Measurements from ENCODE around the gene CCDC136.

The CCDC136 gene

DNA sequence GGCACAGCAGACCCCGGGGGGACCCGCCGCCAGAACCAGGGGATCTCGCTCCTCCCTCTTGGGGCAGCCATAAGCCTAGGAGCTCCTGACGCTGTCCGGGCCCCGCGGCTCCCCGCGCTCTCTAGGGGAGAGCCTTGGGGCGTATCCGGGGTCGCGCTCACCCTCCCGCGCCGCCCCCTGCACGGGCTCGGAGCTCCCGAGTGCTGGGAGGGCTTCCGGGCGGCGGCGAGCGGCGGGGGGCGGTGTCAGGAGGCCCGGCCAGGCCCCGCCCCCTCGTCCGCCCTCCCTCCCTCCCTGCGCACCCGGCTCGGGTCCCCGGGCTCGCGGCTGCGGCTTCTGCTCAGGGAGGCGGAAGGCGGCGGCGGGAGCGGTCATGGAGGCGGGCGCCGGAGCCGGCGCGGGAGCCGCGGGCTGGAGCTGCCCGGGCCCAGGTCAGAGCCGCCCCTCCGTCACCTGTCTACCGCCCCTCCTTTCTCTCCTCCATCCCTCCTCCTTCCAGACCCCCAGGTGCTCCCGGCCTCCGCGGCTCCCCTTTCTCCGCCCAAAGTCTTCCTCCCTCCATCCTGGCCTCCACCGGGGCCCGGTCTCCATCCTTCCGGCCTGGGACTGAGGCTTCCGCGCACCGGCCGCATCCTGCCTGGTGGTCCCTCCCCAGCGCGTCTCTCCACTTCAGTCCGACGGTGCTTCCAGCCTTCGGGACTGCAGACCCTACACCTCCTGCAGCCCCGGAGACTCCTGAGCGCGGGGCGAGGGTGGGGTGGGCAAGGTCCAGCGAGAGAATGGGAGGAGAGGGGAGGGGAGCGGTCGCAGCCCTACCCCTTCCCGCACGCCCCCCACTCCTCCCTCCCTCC, at the start of gene CCDC136:
TSS of gene CCDC136 (plus strand) at position 848 of the 851 bp plus-strand sequence. CDS start 444 bp downstream, outside the sequence.
- TF ChIP-seq, protein P1, sequence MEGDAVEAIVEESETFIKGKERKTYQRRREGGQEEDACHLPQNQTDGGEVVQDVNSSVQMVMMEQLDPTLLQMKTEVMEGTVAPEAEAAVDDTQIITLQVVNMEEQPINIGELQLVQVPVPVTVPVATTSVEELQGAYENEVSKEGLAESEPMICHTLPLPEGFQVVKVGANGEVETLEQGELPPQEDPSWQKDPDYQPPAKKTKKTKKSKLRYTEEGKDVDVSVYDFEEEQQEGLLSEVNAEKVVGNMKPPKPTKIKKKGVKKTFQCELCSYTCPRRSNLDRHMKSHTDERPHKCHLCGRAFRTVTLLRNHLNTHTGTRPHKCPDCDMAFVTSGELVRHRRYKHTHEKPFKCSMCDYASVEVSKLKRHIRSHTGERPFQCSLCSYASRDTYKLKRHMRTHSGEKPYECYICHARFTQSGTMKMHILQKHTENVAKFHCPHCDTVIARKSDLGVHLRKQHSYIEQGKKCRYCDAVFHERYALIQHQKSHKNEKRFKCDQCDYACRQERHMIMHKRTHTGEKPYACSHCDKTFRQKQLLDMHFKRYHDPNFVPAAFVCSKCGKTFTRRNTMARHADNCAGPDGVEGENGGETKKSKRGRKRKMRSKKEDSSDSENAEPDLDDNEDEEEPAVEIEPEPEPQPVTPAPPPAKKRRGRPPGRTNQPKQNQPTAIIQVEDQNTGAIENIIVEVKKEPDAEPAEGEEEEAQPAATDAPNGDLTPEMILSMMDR (IDR thresholded peaks at IDR 0.05; ENCODE audit: low read depth, low read length) = no peak
- in situ Hi-C loops (cut with HindIII; ENCODE audit: low sequenced_read_pairs) = no loop called here
- H3K4me3 ChIP-seq (ENCODE audit: low read depth, low read length) = peak within 1 kb of the TSS; percentile 77
- DNase-seq (ENCODE audit: low read depth, low spot score) = peak; percentile 35

DNA sequence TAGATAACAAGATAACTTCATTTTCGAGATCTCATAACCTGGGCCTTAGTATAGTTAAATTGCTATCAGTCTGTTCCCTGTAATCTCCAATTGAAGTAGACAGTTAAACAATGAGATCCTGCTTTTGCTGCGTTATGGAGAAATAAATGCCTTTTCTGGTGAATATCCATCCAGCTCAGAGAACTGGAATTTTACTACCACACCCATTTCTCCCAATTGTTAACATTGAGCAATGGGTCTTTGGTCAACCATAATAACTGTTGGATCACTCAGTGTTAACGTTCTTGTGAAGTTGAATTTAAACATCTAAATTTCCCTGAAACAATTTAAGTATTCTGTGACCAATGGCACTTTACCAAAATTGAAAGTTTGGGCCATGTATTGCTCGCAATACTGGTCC, 49.6 kb upstream of the CCDC136 start:
- peak; percentile 66 for DNase-seq (ENCODE audit: low read depth, low spot score)
- in situ Hi-C loops (cut with HindIII; ENCODE audit: low sequenced_read_pairs) = no loop called here

DNA sequence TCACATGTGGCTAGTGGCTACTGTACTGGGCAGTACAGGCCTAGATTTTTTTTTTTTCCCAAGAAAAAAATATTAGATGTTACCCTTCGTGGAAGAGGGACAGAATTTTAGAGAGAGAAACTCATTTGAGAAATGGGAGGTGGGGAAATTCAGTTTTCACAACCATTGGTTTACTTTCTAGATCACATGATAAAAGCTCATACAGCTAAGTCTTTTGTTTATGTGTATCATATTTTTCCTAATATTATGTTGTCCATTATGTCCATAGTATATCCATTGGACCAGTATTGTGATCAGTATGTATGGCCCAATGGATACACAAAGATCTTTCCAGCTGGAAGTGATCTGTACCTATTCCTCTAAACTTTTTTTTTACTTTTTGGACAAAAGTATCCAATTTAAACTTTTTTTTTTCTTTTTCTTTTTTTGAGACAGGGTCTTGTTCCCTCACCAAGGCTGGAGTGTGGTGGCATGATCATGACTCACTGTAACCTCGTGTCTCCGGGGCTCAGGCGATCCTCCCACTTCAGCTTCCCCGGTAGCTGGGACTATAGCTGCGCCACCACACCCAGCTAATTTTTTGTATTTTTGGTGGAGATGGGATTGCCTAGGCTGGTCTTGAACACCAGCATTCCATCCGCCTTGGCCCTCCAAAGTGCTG, 48.5 kb upstream of the CCDC136 start:
- H3K4me3 ChIP-seq (ENCODE audit: low read depth, low read length) = no peak overlapping the region
- DNase-seq (ENCODE audit: low read depth, low spot score) = no peak
- TF ChIP-seq, protein P1 (IDR thresholded peaks at IDR 0.05; ENCODE audit: low read depth, low read length) = no peak
- in situ Hi-C loops (cut with HindIII; ENCODE audit: low sequenced_read_pairs) = no loop called here

More for the DNA sequence above, 49.6 kb upstream of the CCDC136 start:
- H3K4me3 ChIP-seq (ENCODE audit: low read depth, low read length) = no peak overlapping the region
- TF ChIP-seq, protein P1 (IDR thresholded peaks at IDR 0.05; ENCODE audit: low read depth, low read length) = no peak

DNA sequence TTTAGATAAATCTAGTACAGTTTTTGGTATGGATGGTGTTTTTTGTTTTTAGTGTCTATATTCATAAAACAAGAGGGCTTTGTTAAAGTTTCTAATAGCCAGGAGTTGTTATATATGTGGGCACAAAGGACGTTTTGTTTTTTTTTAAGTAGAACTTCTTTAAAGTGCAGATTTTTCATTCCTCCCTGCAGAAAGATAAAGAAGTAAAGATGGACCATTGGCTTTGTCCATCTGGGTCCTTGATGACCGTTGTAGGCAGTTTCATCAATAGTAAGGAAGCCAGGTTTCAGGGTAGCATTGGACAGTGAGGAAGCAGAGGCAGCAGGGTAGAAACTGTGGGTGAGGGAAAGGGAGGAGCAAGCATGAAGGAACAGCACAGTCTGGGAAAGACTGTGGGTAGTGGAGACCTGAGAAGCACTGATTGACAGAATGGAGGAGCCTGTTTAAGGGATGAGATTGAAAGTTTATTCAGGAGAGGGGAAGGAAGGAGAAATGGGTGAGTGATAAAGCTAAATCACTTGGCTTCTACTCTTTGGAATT, 47.3 kb upstream of the CCDC136 start:
- in situ Hi-C loops (cut with HindIII; ENCODE audit: low sequenced_read_pairs) = no loop called here
- no peak for DNase-seq (ENCODE audit: low read depth, low spot score)
- TF ChIP-seq, protein P1 (IDR thresholded peaks at IDR 0.05; ENCODE audit: low read depth, low read length) = no peak
- no peak overlapping the region for H3K4me3 ChIP-seq (ENCODE audit: low read depth, low read length)

DNA sequence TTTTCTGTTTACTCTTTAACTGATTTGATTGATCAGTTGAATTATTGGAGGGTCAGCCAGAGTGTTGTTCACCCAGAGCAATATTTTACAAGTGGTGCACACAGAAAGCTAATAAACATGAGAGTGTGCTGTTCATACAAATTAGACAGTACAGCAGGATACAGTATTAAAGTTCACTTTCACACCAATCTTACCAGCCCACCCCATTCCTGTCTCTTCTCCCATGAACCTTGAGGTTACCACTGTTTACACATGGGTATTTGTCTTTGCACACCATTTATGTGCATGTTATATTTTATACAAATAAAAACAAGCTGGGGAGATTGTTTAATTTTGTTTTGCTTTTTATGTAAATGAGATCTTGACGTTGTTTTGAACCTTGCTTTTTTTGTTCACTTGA, 46.1 kb upstream of the CCDC136 start:
- DNase-seq (ENCODE audit: low read depth, low spot score) = no peak
- H3K4me3 ChIP-seq (ENCODE audit: low read depth, low read length) = no peak overlapping the region
- in situ Hi-C loops (cut with HindIII; ENCODE audit: low sequenced_read_pairs) = no loop called here
- TF ChIP-seq, protein P1 (IDR thresholded peaks at IDR 0.05; ENCODE audit: low read depth, low read length) = no peak

DNA sequence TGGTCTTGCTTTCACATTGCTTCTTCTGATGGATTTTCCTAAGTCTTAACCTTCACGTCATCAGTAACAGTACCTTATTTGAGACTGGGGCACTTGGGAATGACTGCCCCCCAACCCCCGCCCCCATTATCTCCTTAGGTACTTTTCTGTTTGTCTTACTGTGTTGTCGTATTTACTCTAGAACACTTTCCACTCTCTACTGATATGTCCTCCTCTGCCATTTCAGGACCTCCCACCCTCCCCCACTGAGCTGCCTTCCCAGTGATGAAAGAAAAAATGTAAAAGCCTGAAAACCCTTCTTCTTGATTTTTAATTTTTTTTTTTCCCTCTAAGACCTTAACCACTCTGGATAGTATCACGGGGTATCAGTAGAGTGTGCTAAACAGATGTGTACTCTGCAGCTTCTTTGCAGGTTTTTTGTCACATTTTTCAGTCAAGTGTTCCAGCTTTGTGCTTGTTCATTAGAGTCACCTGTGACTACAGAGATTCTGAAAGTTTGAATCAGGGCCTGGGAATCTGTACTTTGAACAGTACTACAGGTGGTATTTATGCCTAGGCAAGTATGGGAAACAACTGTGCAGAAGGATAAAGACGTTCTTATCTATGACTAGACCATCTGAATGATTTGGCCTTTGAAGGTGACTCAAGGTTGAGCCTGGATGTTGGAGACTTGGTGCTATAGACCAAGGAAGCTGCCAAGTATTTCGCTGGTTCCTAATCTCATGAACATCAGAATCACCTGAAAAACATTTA, 44.3 kb upstream of the CCDC136 start:
- in situ Hi-C loops (cut with HindIII; ENCODE audit: low sequenced_read_pairs) = no loop called here
- TF ChIP-seq, protein P1 (IDR thresholded peaks at IDR 0.05; ENCODE audit: low read depth, low read length) = no peak
- no peak for DNase-seq (ENCODE audit: low read depth, low spot score)
- no peak overlapping the region for H3K4me3 ChIP-seq (ENCODE audit: low read depth, low read length)

Measured in astrocyte of the spinal cord (primary cell).